ENCODE results near the gene FANCE.

The FANCE gene

GRCh38 chr6:35415065-35415891, 36.9 kb upstream of the FANCE start:
- Histone ChIP-seq H3K79me2 (ENCODE audit: control insufficient read depth, low read length) (no peaks in the 10 kb centered on the region), H3K4me1 (ENCODE audit: control insufficient read depth, low read length) (peaks cover 43% of the 10 kb centered on the region), H3K36me3 (ENCODE audit: control insufficient read depth, low read length) (peaks cover 13% of the 10 kb centered on the region), H3K9me2 (replicated peaks; ENCODE audit: control insufficient read depth, low read length) (no peaks in the 10 kb centered on the region), H3K4me2 (ENCODE audit: low read length) (no peak overlapping the region), H4K20me1 (ENCODE audit: control insufficient read depth, insufficient read depth, low read depth, low read length) (no peaks in the 10 kb centered on the region), H3K27ac (ENCODE audit: low read depth, low read length) (no peak overlapping the region), H3K27me3 (ENCODE audit: control insufficient read depth, low read length) (no peaks in the 10 kb centered on the region), H3F3A (ENCODE audit: control insufficient read depth, insufficient read depth) (no peaks in the 10 kb centered on the region; the same call in 1 of the 2 replicates), H3K4me3 (ENCODE audit: low read length) (no peak overlapping the region), H3K9me3 (ENCODE audit: control insufficient read depth, insufficient read depth, low read length) (no peaks in the 10 kb centered on the region)
- TF ChIP-seq EZH2phosphoT487 (IDR thresholded peaks at IDR 0.05; ENCODE audit: borderline replicate concordance, low read length) (no peak), CTCF (IDR thresholded peaks at IDR 0.05; ENCODE audit: low read depth, low read length, poor library complexity, severe bottlenecking) (peak; percentile 34)

- Histone ChIP-seq H3K4me2 (ENCODE audit: low read length) (peak overlapping the region; percentile 72), H3K36me3 (ENCODE audit: control insufficient read depth, low read length) (peaks cover 4% of the 10 kb centered on the region), H3K9me3 (ENCODE audit: control insufficient read depth, insufficient read depth, low read length) (no peaks in the 10 kb centered on the region), H3K4me1 (ENCODE audit: control insufficient read depth, low read length) (peaks cover 29% of the 10 kb centered on the region), H3K4me3 (ENCODE audit: low read length) (peak overlapping the region; percentile 55; the same call in 1 of the 2 replicates), H3K9me2 (replicated peaks; ENCODE audit: control insufficient read depth, low read length) (no peaks in the 10 kb centered on the region), H3F3A (ENCODE audit: control insufficient read depth, insufficient read depth) (no peaks in the 10 kb centered on the region; the same call in 1 of the 2 replicates), H3K79me2 (ENCODE audit: control insufficient read depth, low read length) (no peaks in the 10 kb centered on the region), H3K27ac (ENCODE audit: low read depth, low read length) (peak overlapping the region; percentile 28), H4K20me1 (ENCODE audit: control insufficient read depth, insufficient read depth, low read depth, low read length) (no peaks in the 10 kb centered on the region), H3K27me3 (ENCODE audit: control insufficient read depth, low read length) (no peaks in the 10 kb centered on the region)
- TF ChIP-seq EZH2phosphoT487 (IDR thresholded peaks at IDR 0.05; ENCODE audit: borderline replicate concordance, low read length) = no peak
- no peak for TF ChIP-seq CTCF (IDR thresholded peaks at IDR 0.05; ENCODE audit: low read depth, low read length, poor library complexity, severe bottlenecking)
These were observed 34.0 kb upstream of the FANCE start for GRCh38 chr6:35417979-35418661.

- peak overlapping the region; percentile 28 for H3K27ac ChIP-seq (ENCODE audit: low read depth, low read length)
These were observed 32.7 kb upstream of the FANCE start for GRCh38 chr6:35419417-35419816.

More at GRCh38 chr6:35419417-35419816, 32.7 kb upstream of the FANCE start:
- no peaks in the 10 kb centered on the region for H3K9me3 ChIP-seq (ENCODE audit: control insufficient read depth, insufficient read depth, low read length)
- peak overlapping the region; percentile 55 for H3K4me3 ChIP-seq (ENCODE audit: low read length)
- no peaks in the 10 kb centered on the region for H3K27me3 ChIP-seq (ENCODE audit: control insufficient read depth, low read length)
- H3K4me2 ChIP-seq (ENCODE audit: low read length) = peak overlapping the region; percentile 72
- H4K20me1 ChIP-seq (ENCODE audit: control insufficient read depth, insufficient read depth, low read depth, low read length) = no peaks in the 10 kb centered on the region
- H3K36me3 ChIP-seq (ENCODE audit: control insufficient read depth, low read length) = peaks cover 5% of the 10 kb centered on the region
- H3K79me2 ChIP-seq (ENCODE audit: control insufficient read depth, low read length) = no peaks in the 10 kb centered on the region
- no peaks in the 10 kb centered on the region for H3K9me2 ChIP-seq (replicated peaks; ENCODE audit: control insufficient read depth, low read length)
- H3K4me1 ChIP-seq (ENCODE audit: control insufficient read depth, low read length) = peaks cover 29% of the 10 kb centered on the region
- no peaks in the 10 kb centered on the region; the same call in 1 of the 2 replicates for H3F3A ChIP-seq (ENCODE audit: control insufficient read depth, insufficient read depth)
- TF ChIP-seq CTCF (IDR thresholded peaks at IDR 0.05; ENCODE audit: low read depth, low read length, poor library complexity, severe bottlenecking) (peak; percentile 80), EZH2phosphoT487 (IDR thresholded peaks at IDR 0.05; ENCODE audit: borderline replicate concordance, low read length) (no peak)

Measured in DOHH2 (cell line).